Neural cell (in vitro differentiated cells): ENCODE data around the gene CTNNBL1. TPM values are rescaled to one million over a fixed set of nuclear protein-coding genes. Genes with fewer than 3 reads are reported as not detected.

Experiments
- H2AFZ ChIP-seq: fragments of 200-600, 300-800 bp; sonication (generic), shearing (Covaris generic); 2 replicates; pipeline ENCODE4 v1.6.0; 2014; ENCODE audit warnings: low read depth, mild to moderate bottlenecking, antibody characterized with exemption, low read length, moderate library complexity
- H3F3A ChIP-seq: fragments of 200-600 bp; shearing (Covaris generic); 2 replicates; pipeline ENCODE4 v1.6.1; 2016; ENCODE audit warnings: mild to moderate bottlenecking, moderate library complexity, mixed read lengths, antibody characterized with exemption, low read length; ENCODE audit not compliant: insufficient read depth, poor library complexity, severe bottlenecking
- H3K27ac ChIP-seq: fragments of 200-600, 300-800 bp; sonication (generic), shearing (Covaris generic); 2 replicates; pipeline ENCODE4 v1.5.1; 2014; ENCODE audit warnings: mild to moderate bottlenecking, low read length, moderate library complexity
- H3K27me3 ChIP-seq: fragments of 300-800, 200-600 bp; sonication (generic), shearing (Covaris generic); 2 replicates; pipeline ENCODE4 v1.6.0; 2014; ENCODE audit warnings: mild to moderate bottlenecking, low read depth, low read length, moderate library complexity; ENCODE audit not compliant: insufficient read depth
- H3K36me3 ChIP-seq: fragments of 300-800, 200-600 bp; sonication (generic), shearing (Covaris generic); 2 replicates; pipeline ENCODE4 v1.5.1; 2014; ENCODE audit warnings: mild to moderate bottlenecking, antibody characterized with exemption, low read length, moderate library complexity; ENCODE audit not compliant: insufficient read depth
- H3K4me2 ChIP-seq: fragments of 300-800, 200-600 bp; sonication (generic), shearing (Covaris generic); 2 replicates; pipeline ENCODE4 v1.6.0; 2014; ENCODE audit warnings: mild to moderate bottlenecking, low read length
- H3K4me3 ChIP-seq: fragments of 300-800, 200-600 bp; sonication (generic), shearing (Covaris generic); 2 replicates; pipeline ENCODE4 v1.5.1; 2014; ENCODE audit warnings: mild to moderate bottlenecking, low read length, moderate library complexity
- H3K79me2 ChIP-seq: fragments of 200-600 bp; shearing (Covaris generic); replicated peaks from 2 replicates; pipeline ENCODE4 v1.6.0; 2014; ENCODE audit warnings: mild to moderate bottlenecking, low read length, moderate library complexity; ENCODE audit not compliant: insufficient read depth
- H3K9ac ChIP-seq: fragments of 300-800, 200-600 bp; sonication (generic), shearing (Covaris generic); 2 replicates; pipeline ENCODE4 v1.6.1; 2016; ENCODE audit warnings: mild to moderate bottlenecking, low read length, mixed read lengths
- H3K9me2 ChIP-seq: fragments of 200-600 bp; shearing (Covaris generic); 2 replicates; pipeline ENCODE4 v1.6.1; 2016; ENCODE audit warnings: mild to moderate bottlenecking, low read length, mixed read lengths; ENCODE audit not compliant: insufficient read depth
- H3K9me3 ChIP-seq: fragments of 200-600, 300-800 bp; sonication (generic), shearing (Covaris generic); 2 replicates; pipeline ENCODE4 v1.6.1; 2016; ENCODE audit warnings: mild to moderate bottlenecking, mixed run types, low read length, moderate library complexity, mixed read lengths
- H4K20me1 ChIP-seq: fragments of 200-600 bp; shearing (Covaris generic); 2 replicates; pipeline ENCODE4 v1.6.1; 2016; ENCODE audit warnings: mild to moderate bottlenecking, mixed run types; ENCODE audit not compliant: insufficient read depth
- EP300 ChIP-seq: fragments of 450-650 bp; conservative IDR thresholded peaks from 2 replicates; pipeline ENCODE4 v1.6.1; 2014; ENCODE audit warnings: antibody characterized with exemption, mild to moderate bottlenecking, moderate library complexity; ENCODE audit not compliant: poor library complexity, severe bottlenecking
- EZH2 ChIP-seq: fragments of 200-600, 300-800 bp; shearing (Covaris generic), sonication (generic); IDR thresholded peaks from 2 replicates; pipeline ENCODE4 v1.6.1; 2014; ENCODE audit warnings: antibody characterized with exemption, low read length, borderline replicate concordance, mild to moderate bottlenecking; ENCODE audit not compliant: insufficient read depth, poor library complexity, severe bottlenecking
- MXI1 ChIP-seq: fragments of 450-650 bp; conservative IDR thresholded peaks from 2 replicates; pipeline ENCODE4 v1.6.1; 2014; ENCODE audit warnings: antibody characterized with exemption, mild to moderate bottlenecking; ENCODE audit not compliant: poor library complexity, severe bottlenecking
- POLR2AphosphoS5 ChIP-seq: IDR thresholded peaks from 2 replicates; pipeline ENCODE4 v1.6.1; 2012
- RAD21 ChIP-seq: fragments of 450-650 bp; conservative IDR thresholded peaks from 2 replicates; pipeline ENCODE4 v1.6.1; 2014; ENCODE audit warnings: antibody characterized with exemption, mild to moderate bottlenecking, moderate library complexity
- SMC3 ChIP-seq: fragments of 450-650 bp; conservative IDR thresholded peaks from 2 replicates; pipeline ENCODE4 v1.6.1; 2014; ENCODE audit warnings: antibody characterized with exemption, mild to moderate bottlenecking, moderate library complexity; ENCODE audit not compliant: poor library complexity
- TAF1 ChIP-seq: IDR thresholded peaks from 2 replicates; pipeline ENCODE4 v1.6.1; 2012; ENCODE audit warnings: low read depth
- polyA plus RNA-seq: library from polyadenylated mRNA; depleted of rRNA; stranded (reverse); fragments of >200 nt; gene quantifications from 2 replicates; pipeline ENCODE4 v1.2.3, GENCODE V29; 2014
- TF ChIP-seq, protein P1 (sequence below): IDR thresholded peaks from 2 replicates; pipeline ENCODE4 v1.6.1; 2012; ENCODE audit warnings: borderline replicate concordance
- TF ChIP-seq, protein P2 (sequence below): fragments of 450-650 bp; IDR thresholded peaks from 2 replicates; pipeline ENCODE4 v1.5.1; 2014; ENCODE audit warnings: antibody characterized with exemption, mild to moderate bottlenecking, moderate library complexity; ENCODE audit not compliant: poor library complexity, severe bottlenecking

The CTNNBL1 gene
- polyA plus RNA-seq, 1 donor from 2014 or later = 32.6 TPM

DNA sequence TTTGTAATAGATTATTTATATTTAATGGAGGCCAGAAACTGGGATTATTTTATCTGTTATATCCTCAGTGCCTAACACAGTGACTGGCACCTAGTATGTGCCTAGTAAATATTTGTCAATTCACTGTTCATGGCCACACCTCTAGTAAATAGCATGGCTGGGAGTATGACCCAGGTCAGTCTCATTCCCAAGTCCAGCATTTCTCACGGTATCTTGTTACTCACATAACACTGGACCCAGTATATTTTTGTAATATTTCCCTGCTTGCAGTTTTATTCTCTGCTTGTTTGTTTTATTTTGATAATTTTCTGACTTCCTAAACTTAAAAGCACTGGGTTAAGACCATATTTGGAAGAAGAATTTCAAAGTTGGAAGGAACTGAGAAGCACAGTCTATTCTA is 47.7 kb downstream of the CTNNBL1 start:
- Histone ChIP-seq H3K27ac (no peak overlapping the region), H4K20me1 (no peaks in the 10 kb centered on the region), H3K9me3 (no peaks in the 10 kb centered on the region), H3K4me2 (no peak overlapping the region), H3K9me2 (no peaks in the 10 kb centered on the region), H3F3A (no peaks in the 10 kb centered on the region), H3K4me3 (no peak overlapping the region), H3K36me3 (peaks cover 7% of the 10 kb centered on the region), H3K9ac (no peak overlapping the region), H2AFZ (no peak overlapping the region), H3K79me2 (no peaks in the 10 kb centered on the region), H3K27me3 (no peaks in the 10 kb centered on the region)
- no peak for TF ChIP-seq RAD21
- TF ChIP-seq MXI1 = no peak
- TF ChIP-seq, protein P1, sequence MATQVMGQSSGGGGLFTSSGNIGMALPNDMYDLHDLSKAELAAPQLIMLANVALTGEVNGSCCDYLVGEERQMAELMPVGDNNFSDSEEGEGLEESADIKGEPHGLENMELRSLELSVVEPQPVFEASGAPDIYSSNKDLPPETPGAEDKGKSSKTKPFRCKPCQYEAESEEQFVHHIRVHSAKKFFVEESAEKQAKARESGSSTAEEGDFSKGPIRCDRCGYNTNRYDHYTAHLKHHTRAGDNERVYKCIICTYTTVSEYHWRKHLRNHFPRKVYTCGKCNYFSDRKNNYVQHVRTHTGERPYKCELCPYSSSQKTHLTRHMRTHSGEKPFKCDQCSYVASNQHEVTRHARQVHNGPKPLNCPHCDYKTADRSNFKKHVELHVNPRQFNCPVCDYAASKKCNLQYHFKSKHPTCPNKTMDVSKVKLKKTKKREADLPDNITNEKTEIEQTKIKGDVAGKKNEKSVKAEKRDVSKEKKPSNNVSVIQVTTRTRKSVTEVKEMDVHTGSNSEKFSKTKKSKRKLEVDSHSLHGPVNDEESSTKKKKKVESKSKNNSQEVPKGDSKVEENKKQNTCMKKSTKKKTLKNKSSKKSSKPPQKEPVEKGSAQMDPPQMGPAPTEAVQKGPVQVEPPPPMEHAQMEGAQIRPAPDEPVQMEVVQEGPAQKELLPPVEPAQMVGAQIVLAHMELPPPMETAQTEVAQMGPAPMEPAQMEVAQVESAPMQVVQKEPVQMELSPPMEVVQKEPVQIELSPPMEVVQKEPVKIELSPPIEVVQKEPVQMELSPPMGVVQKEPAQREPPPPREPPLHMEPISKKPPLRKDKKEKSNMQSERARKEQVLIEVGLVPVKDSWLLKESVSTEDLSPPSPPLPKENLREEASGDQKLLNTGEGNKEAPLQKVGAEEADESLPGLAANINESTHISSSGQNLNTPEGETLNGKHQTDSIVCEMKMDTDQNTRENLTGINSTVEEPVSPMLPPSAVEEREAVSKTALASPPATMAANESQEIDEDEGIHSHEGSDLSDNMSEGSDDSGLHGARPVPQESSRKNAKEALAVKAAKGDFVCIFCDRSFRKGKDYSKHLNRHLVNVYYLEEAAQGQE = no peak
- TF ChIP-seq EP300 = no peak
- TF ChIP-seq SMC3 = no peak
- TF ChIP-seq POLR2AphosphoS5 = no peak
- no peak for TF ChIP-seq EZH2
- TF ChIP-seq, protein P2, sequence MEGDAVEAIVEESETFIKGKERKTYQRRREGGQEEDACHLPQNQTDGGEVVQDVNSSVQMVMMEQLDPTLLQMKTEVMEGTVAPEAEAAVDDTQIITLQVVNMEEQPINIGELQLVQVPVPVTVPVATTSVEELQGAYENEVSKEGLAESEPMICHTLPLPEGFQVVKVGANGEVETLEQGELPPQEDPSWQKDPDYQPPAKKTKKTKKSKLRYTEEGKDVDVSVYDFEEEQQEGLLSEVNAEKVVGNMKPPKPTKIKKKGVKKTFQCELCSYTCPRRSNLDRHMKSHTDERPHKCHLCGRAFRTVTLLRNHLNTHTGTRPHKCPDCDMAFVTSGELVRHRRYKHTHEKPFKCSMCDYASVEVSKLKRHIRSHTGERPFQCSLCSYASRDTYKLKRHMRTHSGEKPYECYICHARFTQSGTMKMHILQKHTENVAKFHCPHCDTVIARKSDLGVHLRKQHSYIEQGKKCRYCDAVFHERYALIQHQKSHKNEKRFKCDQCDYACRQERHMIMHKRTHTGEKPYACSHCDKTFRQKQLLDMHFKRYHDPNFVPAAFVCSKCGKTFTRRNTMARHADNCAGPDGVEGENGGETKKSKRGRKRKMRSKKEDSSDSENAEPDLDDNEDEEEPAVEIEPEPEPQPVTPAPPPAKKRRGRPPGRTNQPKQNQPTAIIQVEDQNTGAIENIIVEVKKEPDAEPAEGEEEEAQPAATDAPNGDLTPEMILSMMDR = no peak

DNA sequence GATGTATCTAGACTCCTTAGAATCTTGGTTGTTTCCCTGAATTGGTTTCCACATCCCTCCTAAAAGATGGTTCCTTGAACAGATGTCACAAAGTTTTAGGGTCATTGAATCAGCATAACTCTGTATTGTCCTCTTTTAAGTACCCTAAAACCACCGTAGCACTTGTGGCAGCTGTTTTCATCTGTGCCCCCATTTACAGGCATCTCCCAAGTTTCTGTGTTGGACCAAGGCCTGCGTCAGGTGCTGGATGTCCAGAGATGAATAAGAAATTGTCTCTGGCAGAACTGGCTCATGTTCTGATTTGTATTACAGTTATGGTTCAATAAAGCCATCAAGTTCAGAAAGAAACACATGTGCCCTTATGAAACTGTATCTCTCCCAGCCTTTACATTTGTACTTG is 48.3 kb downstream of the CTNNBL1 start:
- H4K20me1 ChIP-seq = no peaks in the 10 kb centered on the region
- peaks cover 7% of the 10 kb centered on the region for H3K36me3 ChIP-seq
- no peaks in the 10 kb centered on the region for H3F3A ChIP-seq
- H3K4me2 ChIP-seq = no peak overlapping the region
- no peaks in the 10 kb centered on the region for H3K9me3 ChIP-seq
- H3K27ac ChIP-seq = no peak overlapping the region
- no peaks in the 10 kb centered on the region for H3K9me2 ChIP-seq
- H3K27me3 ChIP-seq = no peaks in the 10 kb centered on the region
- no peak overlapping the region for H3K4me3 ChIP-seq
- H3K79me2 ChIP-seq = no peaks in the 10 kb centered on the region
- H2AFZ ChIP-seq = no peak overlapping the region
- no peak overlapping the region for H3K9ac ChIP-seq
- TF ChIP-seq EZH2 (no peak), SMC3 (no peak), POLR2AphosphoS5 (no peak), MXI1 (no peak), TAF1 (no peak), RAD21 (no peak), EP300 (no peak)
- TF ChIP-seq, protein P1 = no peak
- TF ChIP-seq, protein P2 = no peak
